GM11168 (cell line): ENCODE data around the gene NEMF.

Experiments
- in situ Hi-C: fragments of 300-500 bp; cut with MboI; formaldehyde crosslinking; loops from one replicate; pipeline ENCODE4 v1.12.0; 2022; ENCODE audit warnings: low sequenced_read_pairs; ENCODE audit not compliant: unreplicated experiment

NEMF gene

GRCh38 chr14:49880267-49881064, 27.9 kb upstream of the NEMF start:
- in situ Hi-C loops: no loop called here

GRCh38 chr14:49879646-49880204, 27.1 kb upstream of the NEMF start:
- in situ Hi-C loops: loop anchor here (5.0 kb wide), 1 partner anchor 213 kb away; no protein-coding TSS in a partner anchor

- in situ Hi-C loops: loop anchor here (5.0 kb wide), 1 partner anchor 216 kb away; no protein-coding TSS in a partner anchor
These were observed 24.1 kb upstream of the NEMF start for GRCh38 chr14:49876563-49877127.

- in situ Hi-C loops: loop anchor here (5.0 kb wide), 1 partner anchor 217 kb away; no protein-coding TSS in a partner anchor
These were observed 23.1 kb upstream of the NEMF start for GRCh38 chr14:49875640-49876198.

- in situ Hi-C loops: loop anchor here (25.0 kb wide), 1 partner anchor 664 kb away; the partner anchor contains the start of gene MAP4K5
These were observed 21.0 kb upstream of the NEMF start for GRCh38 chr14:49873548-49873947.

- in situ Hi-C loops: loop anchor here (25.0 kb wide), 1 partner anchor 666 kb away; the partner anchor contains the start of gene MAP4K5
These were observed 18.3 kb upstream of the NEMF start for GRCh38 chr14:49870908-49871307.

GRCh38 chr14:49868720-49869114, 16.1 kb upstream of the NEMF start:
- in situ Hi-C loops: loop anchor here (25.0 kb wide), 1 partner anchor 669 kb away; the partner anchor contains the start of gene MAP4K5

- in situ Hi-C loops: loop anchor here (25.0 kb wide), 1 partner anchor 669 kb away; the partner anchor contains the start of gene MAP4K5
These were observed 15.5 kb upstream of the NEMF start for GRCh38 chr14:49867831-49868719.

GRCh38 chr14:49865431-49865859, 12.9 kb upstream of the NEMF start:
- in situ Hi-C loops: loop anchor here (25.0 kb wide), 1 partner anchor 672 kb away; the partner anchor contains the start of gene MAP4K5

GRCh38 chr14:49863487-49864281, 11.1 kb upstream of the NEMF start:
- in situ Hi-C loops: loop anchor here (25.0 kb wide), 1 partner anchor 674 kb away; the partner anchor contains the start of gene MAP4K5

GRCh38 chr14:49862089-49862673, 9.6 kb upstream of the NEMF start:
- in situ Hi-C loops: loop anchor here (25.0 kb wide), 1 partner anchor 675 kb away; the partner anchor contains the start of gene MAP4K5

GRCh38 chr14:49861699-49862088, 9.1 kb upstream of the NEMF start:
- in situ Hi-C loops: loop anchor here (25.0 kb wide), 1 partner anchor 676 kb away; the partner anchor contains the start of gene MAP4K5

- in situ Hi-C loops: loop anchor here (25.0 kb wide), 1 partner anchor 676 kb away; the partner anchor contains the start of gene MAP4K5
These were observed 8.6 kb upstream of the NEMF start for GRCh38 chr14:49860988-49861698.

- in situ Hi-C loops: loop anchor here (25.0 kb wide), 1 partner anchor 679 kb away; the partner anchor contains the start of gene MAP4K5
These were observed 5.8 kb upstream of the NEMF start for GRCh38 chr14:49858383-49858782.

- in situ Hi-C loops: loop anchor here (25.0 kb wide), 1 partner anchor 680 kb away; the partner anchor contains the start of gene MAP4K5
These were observed 4.9 kb upstream of the NEMF start for GRCh38 chr14:49857427-49858003.

- in situ Hi-C loops: loop anchor here (25.0 kb wide), 1 partner anchor 684 kb away; the partner anchor contains the start of gene MAP4K5
These were observed 1.2 kb upstream of the NEMF start for GRCh38 chr14:49853572-49854375.
